ENCODE measurements around the gene A4GNT.

The A4GNT gene

GRCh38 chr3:138078096-138078495 is 54.1 kb downstream of the A4GNT start:
- DNase-seq = no peak
